OCI-LY3 (cell line): Measurements from ENCODE around the gene SEMA6A.

Experiments used
- H2AFZ ChIP-seq: fragments of 200-600, 300-600 bp; shearing (Covaris generic); 2 replicates; pipeline ENCODE4 v1.6.0; 2014; ENCODE audit warnings: antibody characterized with exemption, low read depth, low read length
- H3K27ac ChIP-seq: fragments of 200-600, 300-600 bp; sonication (generic); 2 replicates; pipeline ENCODE4 v1.5.1; 2014; ENCODE audit warnings: mild to moderate bottlenecking, low read length, moderate library complexity, mixed read lengths
- H3K27me3 ChIP-seq: fragments of 200-600, 300-600 bp; sonication (generic); 2 replicates; pipeline ENCODE4 v1.6.1; 2014; ENCODE audit warnings: low read depth, low read length, mixed read lengths
- H3K36me3 ChIP-seq: fragments of 200-600, 300-600 bp; sonication (generic); replicated peaks from 2 replicates; pipeline ENCODE3; 2014; ENCODE audit warnings: low read depth, low read length, mixed read lengths
- H3K4me1 ChIP-seq: fragments of 300-600, 200-600 bp; sonication (generic); 2 replicates; pipeline ENCODE4 v1.6.1; 2014; ENCODE audit warnings: low read length, mixed read lengths
- H3K4me2 ChIP-seq: fragments of 200-600, 300-600 bp; sonication (generic); 2 replicates; pipeline ENCODE4 v1.6.1; 2014; ENCODE audit warnings: low read length, mixed read lengths
- H3K4me3 ChIP-seq: fragments of 300-600, 200-600 bp; sonication (generic); 2 replicates; pipeline ENCODE4 v1.5.1; 2014; ENCODE audit warnings: antibody characterized with exemption, mild to moderate bottlenecking, low read length, moderate library complexity
- H3K79me2 ChIP-seq: fragments of 300-600, 200-600 bp; shearing (Covaris generic); 2 replicates; pipeline ENCODE4 v1.6.1; 2014; ENCODE audit warnings: mild to moderate bottlenecking, low read length, mixed read lengths
- H3K9ac ChIP-seq: fragments of 300-600, 200-600 bp; shearing (Covaris generic); 2 replicates; pipeline ENCODE4 v1.6.0; 2014; ENCODE audit warnings: mild to moderate bottlenecking, low read length, moderate library complexity
- H3K9me3 ChIP-seq: fragments of 200-600, 300-600 bp; shearing (Covaris generic); 2 replicates; pipeline ENCODE4 v1.6.1; 2014; ENCODE audit warnings: low read length, mixed read lengths; ENCODE audit not compliant: insufficient read depth
- H4K20me1 ChIP-seq: fragments of 200-600, 300-600 bp; sonication (generic); 2 replicates; pipeline ENCODE4 v1.6.1; 2016; ENCODE audit warnings: low read length, mixed read lengths; ENCODE audit not compliant: insufficient read depth
- CTCF ChIP-seq: fragments of 200-600, 300-600 bp; sonication (generic); IDR thresholded peaks from 2 replicates; pipeline ENCODE4 v1.5.1; 2014; ENCODE audit warnings: antibody characterized with exemption, low read length, low read depth
- EZH2phosphoT487 ChIP-seq: fragments of 200-600 bp; shearing (Covaris generic); IDR thresholded peaks from 2 replicates; pipeline ENCODE4 v1.6.1; 2018; ENCODE audit warnings: antibody characterized with exemption, mixed run types, low read depth

Gene SEMA6A

GRCh38 chr5:116542619-116543018 is 32.0 kb downstream of the SEMA6A start:
- H3K4me1 ChIP-seq = no peaks in the 10 kb centered on the region
- no peak overlapping the region for H3K9ac ChIP-seq
- TF ChIP-seq CTCF = no peak
- H3K9me3 ChIP-seq = peaks cover 11% of the 10 kb centered on the region; the same call in 1 of the 2 replicates
- no peaks in the 10 kb centered on the region for H3K79me2 ChIP-seq
- H3K27ac ChIP-seq = no peak overlapping the region
- no peaks in the 10 kb centered on the region for H3K36me3 ChIP-seq
- no peaks in the 10 kb centered on the region for H4K20me1 ChIP-seq
- no peaks in the 10 kb centered on the region for H3K27me3 ChIP-seq
- H3K4me3 ChIP-seq = no peak overlapping the region
- no peak overlapping the region for H3K4me2 ChIP-seq
- H2AFZ ChIP-seq = no peak overlapping the region

GRCh38 chr5:116539222-116539621 is 35.4 kb downstream of the SEMA6A start:
- TF ChIP-seq EZH2phosphoT487 (no peak), CTCF (no peak)
- H3K4me2 ChIP-seq = no peak overlapping the region
- no peaks in the 10 kb centered on the region for H3K79me2 ChIP-seq
- no peak overlapping the region for H3K27ac ChIP-seq
- H3K4me3 ChIP-seq = no peak overlapping the region
- no peak overlapping the region for H2AFZ ChIP-seq
- H4K20me1 ChIP-seq = no peaks in the 10 kb centered on the region
- H3K9me3 ChIP-seq = no peaks in the 10 kb centered on the region
- H3K36me3 ChIP-seq = no peaks in the 10 kb centered on the region
- no peaks in the 10 kb centered on the region for H3K4me1 ChIP-seq
- no peaks in the 10 kb centered on the region for H3K27me3 ChIP-seq
- H3K9ac ChIP-seq = no peak overlapping the region

GRCh38 chr5:116536316-116537083 is 38.1 kb downstream of the SEMA6A start:
- H3K4me1 ChIP-seq = peaks cover 18% of the 10 kb centered on the region

More at GRCh38 chr5:116536316-116537083, 38.1 kb downstream of the SEMA6A start:
- Histone ChIP-seq H4K20me1 (no peaks in the 10 kb centered on the region), H3K36me3 (no peaks in the 10 kb centered on the region), H2AFZ (no peak overlapping the region), H3K79me2 (no peaks in the 10 kb centered on the region), H3K27me3 (no peaks in the 10 kb centered on the region), H3K27ac (no peak overlapping the region), H3K9me3 (no peaks in the 10 kb centered on the region), H3K9ac (no peak overlapping the region), H3K4me3 (no peak overlapping the region), H3K4me2 (no peak overlapping the region)
- TF ChIP-seq EZH2phosphoT487 (no peak), CTCF (no peak)
